Fibroblast of lung (primary cell): ENCODE data around the gene NKX2-3. TPM values are rescaled to one million over a fixed set of nuclear protein-coding genes. Genes with fewer than 3 reads are reported as not detected.

ENCODE experiments used
- DNase-seq, 2 donors: peaks; one replicate each; pipeline versions ENCODE4 v3.0.0 to v3.0.0-alpha.2; 2010; ENCODE audit warnings: low read depth in 2 of 2
- H2AFZ ChIP-seq: 2 replicates; pipeline ENCODE4 v1.5.1; 2012; ENCODE audit warnings: low read length, control low read depth, inconsistent platforms
- H3K27ac ChIP-seq: 2 replicates; pipeline ENCODE4 v1.5.1; 2011; ENCODE audit warnings: low read length, control low read depth; ENCODE audit not compliant: insufficient read depth
- H3K27me3 ChIP-seq: 2 replicates; pipeline ENCODE4 v1.5.1; 2011; ENCODE audit warnings: mild to moderate bottlenecking, low read length; ENCODE audit not compliant: control insufficient read depth, insufficient read depth
- H3K36me3 ChIP-seq: 2 replicates; pipeline ENCODE4 v1.5.1; 2011; ENCODE audit warnings: low read length; ENCODE audit not compliant: control insufficient read depth, insufficient read depth
- H3K4me1 ChIP-seq: 2 replicates; pipeline ENCODE4 v1.5.1; 2011; ENCODE audit warnings: low read length; ENCODE audit not compliant: control insufficient read depth, insufficient read depth; ENCODE audit errors: extremely low read depth
- H3K4me2 ChIP-seq: 2 replicates; pipeline ENCODE4 v1.5.1; 2011; ENCODE audit warnings: low read length, control low read depth; ENCODE audit not compliant: insufficient read depth; ENCODE audit errors: extremely low read depth
- H3K4me3 ChIP-seq, 4 experiments: fragments of 200-600 bp in 1 of 4; sonication (generic) in 1 of 4; replicated peaks in 1 of 4; 2 replicates each; pipeline ENCODE4 v1.5.1; 2011 to 2016; ENCODE audit warnings: low read length in 4 of 4, low read depth in 3 of 4, mild to moderate bottlenecking in 3 of 4, control low read depth in 2 of 4, inconsistent platforms in 1 of 4, mixed read lengths in 1 of 4; ENCODE audit not compliant: insufficient read depth in 1 of 4; ENCODE audit errors: control extremely low read depth in 1 of 4
- H3K79me2 ChIP-seq: 2 replicates; pipeline ENCODE4 v1.5.1; 2012; ENCODE audit warnings: mild to moderate bottlenecking, low read length, inconsistent platforms; ENCODE audit not compliant: control insufficient read depth, insufficient read depth
- H3K9ac ChIP-seq: 2 replicates; pipeline ENCODE4 v1.5.1; 2011; ENCODE audit warnings: mild to moderate bottlenecking, low read length, control low read depth; ENCODE audit not compliant: insufficient read depth
- H3K9me3 ChIP-seq: 2 replicates; pipeline ENCODE4 v1.5.1; 2012; ENCODE audit warnings: low read depth, low read length; ENCODE audit not compliant: control insufficient read depth, insufficient read depth
- H4K20me1 ChIP-seq: 2 replicates; pipeline ENCODE4 v1.5.1; 2011; ENCODE audit warnings: low read length; ENCODE audit not compliant: control insufficient read depth, insufficient read depth; ENCODE audit errors: extremely low read depth
- EZH2 ChIP-seq: IDR thresholded peaks from 2 replicates; pipeline ENCODE4 v1.5.1; 2012; ENCODE audit warnings: low read length, control low read depth, mild to moderate bottlenecking; ENCODE audit errors: missing control alignments
- polyA plus RNA-seq, 2 donors: library from polyadenylated mRNA; depleted of rRNA in 1 of 2; stranded (reverse) in 1 of 2; unstranded in 1 of 2; fragments of >200 nt; gene quantifications; 2 replicates each; pipeline ENCODE4 v1.2.1, GENCODE V29; 2011 to 2012; ENCODE audit warnings: missing spikeins in 1 of 2
- total RNA-seq: library from RNA; depleted of rRNA; stranded (reverse); fragments of >200 nt; gene quantifications from 2 replicates; pipeline ENCODE4 v1.2.1, GENCODE V29; 2014
- TF ChIP-seq, protein P1 (sequence below), 2 donors: IDR thresholded peaks in 1 of 2; conservative IDR thresholded peaks in 1 of 2; 1 replicate in 1 of 2; 2 replicates in 1 of 2; pipeline ENCODE4 v1.5.1; 2011 to 2012; ENCODE audit warnings: low read length in 2 of 2, control low read depth in 1 of 2, inconsistent platforms in 1 of 2, low read depth in 1 of 2, mild to moderate bottlenecking in 1 of 2

The NKX2-3 gene
- total and polyA plus RNA-seq, 2 donors (not counting 1 experiment from before 2014, with no cell fraction given): not detected

DNA sequence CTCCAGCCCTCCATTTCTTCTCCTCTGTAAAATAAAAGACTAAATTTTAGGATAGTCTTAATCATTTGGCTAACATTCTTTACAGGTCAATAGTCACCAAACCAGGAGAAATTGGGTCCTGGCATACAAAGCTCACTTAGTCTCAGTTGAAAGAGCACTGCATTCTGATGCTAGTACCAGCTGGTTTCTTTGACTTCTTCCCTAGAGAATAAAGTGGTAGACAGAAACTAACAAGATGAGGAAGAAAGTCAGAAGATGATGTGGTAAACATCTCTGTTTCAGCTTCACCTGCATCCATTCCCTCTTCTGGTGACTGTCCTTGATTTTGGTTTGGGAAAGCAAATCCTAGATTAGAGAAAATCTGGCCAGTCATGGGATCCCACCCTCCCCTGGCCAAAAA is 37.2 kb downstream of the NKX2-3 start:
- Histone ChIP-seq H3K36me3 (no peaks in the 10 kb centered on the region), H4K20me1 (no peaks in the 10 kb centered on the region), H3K4me2 (no peak overlapping the region), H2AFZ (no peak overlapping the region), H3K27ac (no peak overlapping the region), H3K4me1 (no peaks in the 10 kb centered on the region), H3K4me3 (no peak overlapping the region), H3K79me2 (no peaks in the 10 kb centered on the region), H3K27me3 (no peaks in the 10 kb centered on the region), H3K9ac (no peak overlapping the region), H3K9me3 (no peaks in the 10 kb centered on the region)
- DNase-seq: no peak
- TF ChIP-seq, protein P1, sequence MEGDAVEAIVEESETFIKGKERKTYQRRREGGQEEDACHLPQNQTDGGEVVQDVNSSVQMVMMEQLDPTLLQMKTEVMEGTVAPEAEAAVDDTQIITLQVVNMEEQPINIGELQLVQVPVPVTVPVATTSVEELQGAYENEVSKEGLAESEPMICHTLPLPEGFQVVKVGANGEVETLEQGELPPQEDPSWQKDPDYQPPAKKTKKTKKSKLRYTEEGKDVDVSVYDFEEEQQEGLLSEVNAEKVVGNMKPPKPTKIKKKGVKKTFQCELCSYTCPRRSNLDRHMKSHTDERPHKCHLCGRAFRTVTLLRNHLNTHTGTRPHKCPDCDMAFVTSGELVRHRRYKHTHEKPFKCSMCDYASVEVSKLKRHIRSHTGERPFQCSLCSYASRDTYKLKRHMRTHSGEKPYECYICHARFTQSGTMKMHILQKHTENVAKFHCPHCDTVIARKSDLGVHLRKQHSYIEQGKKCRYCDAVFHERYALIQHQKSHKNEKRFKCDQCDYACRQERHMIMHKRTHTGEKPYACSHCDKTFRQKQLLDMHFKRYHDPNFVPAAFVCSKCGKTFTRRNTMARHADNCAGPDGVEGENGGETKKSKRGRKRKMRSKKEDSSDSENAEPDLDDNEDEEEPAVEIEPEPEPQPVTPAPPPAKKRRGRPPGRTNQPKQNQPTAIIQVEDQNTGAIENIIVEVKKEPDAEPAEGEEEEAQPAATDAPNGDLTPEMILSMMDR (conservative IDR thresholded peaks at IDR 0.05 in 1 of 2, IDR thresholded peaks at IDR 0.05 in 1 of 2; ENCODE audit: low read depth in 1 of 2, low read length in 2 of 2): no peak
- TF ChIP-seq EZH2: no peak

DNA sequence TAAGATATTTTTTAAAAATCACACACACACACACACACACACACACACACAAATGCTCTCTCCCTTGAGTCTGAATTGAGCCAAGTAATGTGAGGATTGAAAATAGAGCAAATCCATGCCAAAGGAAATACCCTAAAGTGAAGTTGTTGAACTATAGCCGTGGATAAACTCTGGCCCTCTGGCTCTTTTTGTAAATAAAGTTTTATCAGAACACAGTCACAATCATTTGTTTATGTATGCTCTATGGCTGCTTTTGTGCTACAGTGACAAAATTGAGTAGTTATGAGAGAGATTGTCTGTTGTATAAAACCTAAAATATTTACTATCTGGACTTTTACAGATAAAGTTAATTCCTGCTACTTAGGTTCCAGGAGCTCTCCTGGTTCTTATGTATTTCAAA is 39.1 kb downstream of the NKX2-3 start:
- H3K4me3 ChIP-seq: no peak overlapping the region
- H2AFZ ChIP-seq: no peak overlapping the region
- DNase-seq: no peak
- H4K20me1 ChIP-seq: no peaks in the 10 kb centered on the region
- TF ChIP-seq, protein P1 (conservative IDR thresholded peaks at IDR 0.05 in 1 of 2, IDR thresholded peaks at IDR 0.05 in 1 of 2; ENCODE audit: low read depth in 1 of 2, low read length in 2 of 2): no peak
- no peak for TF ChIP-seq EZH2
- H3K9me3 ChIP-seq: no peaks in the 10 kb centered on the region
- no peaks in the 10 kb centered on the region for H3K79me2 ChIP-seq
- no peaks in the 10 kb centered on the region for H3K4me1 ChIP-seq
- H3K9ac ChIP-seq: no peak overlapping the region
- no peak overlapping the region for H3K4me2 ChIP-seq
- H3K36me3 ChIP-seq: no peaks in the 10 kb centered on the region
- H3K27ac ChIP-seq: no peak overlapping the region
- H3K27me3 ChIP-seq: no peaks in the 10 kb centered on the region

DNA sequence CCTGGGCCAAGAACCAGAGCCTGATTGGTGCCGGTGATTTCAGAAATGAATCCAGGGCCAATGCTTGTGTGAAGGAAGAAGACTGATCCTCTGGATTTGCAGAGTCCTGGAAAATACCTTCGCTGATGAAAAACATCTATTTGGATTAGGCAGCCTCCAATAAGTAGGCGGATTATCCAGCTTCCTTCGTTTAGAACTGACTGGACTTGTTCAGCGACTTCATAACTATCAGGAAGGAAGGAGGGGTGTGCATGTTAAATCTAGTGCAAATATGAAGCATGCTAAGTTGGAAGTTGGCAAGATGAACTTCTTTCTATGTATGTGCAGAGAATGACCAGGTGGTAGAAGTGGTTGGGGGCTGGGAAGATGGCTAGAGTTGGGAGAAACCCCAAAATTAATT is 41.0 kb downstream of the NKX2-3 start:
- H3K27ac ChIP-seq: no peak overlapping the region
- no peak for TF ChIP-seq EZH2
- TF ChIP-seq, protein P1 (conservative IDR thresholded peaks at IDR 0.05 in 1 of 2, IDR thresholded peaks at IDR 0.05 in 1 of 2; ENCODE audit: low read depth in 1 of 2, low read length in 2 of 2): no peak
- no peaks in the 10 kb centered on the region for H4K20me1 ChIP-seq
- no peak overlapping the region for H3K4me3 ChIP-seq
- no peaks in the 10 kb centered on the region for H3K79me2 ChIP-seq
- H3K4me2 ChIP-seq: no peak overlapping the region
- no peak for DNase-seq
- no peaks in the 10 kb centered on the region for H3K4me1 ChIP-seq
- no peaks in the 10 kb centered on the region for H3K36me3 ChIP-seq
- no peaks in the 10 kb centered on the region for H3K27me3 ChIP-seq
- no peak overlapping the region for H3K9ac ChIP-seq
- no peaks in the 10 kb centered on the region for H3K9me3 ChIP-seq
- H2AFZ ChIP-seq: no peak overlapping the region
